GM18519 (cell line): ENCODE data around the gene PPP2R1B.

Experiments
- ATAC-seq: cut with Tn5 transposase; IDR thresholded peaks from one replicate; pipeline ENCODE4 v1.9.1; 2021; ENCODE audit warnings: mild to moderate bottlenecking, moderate library complexity; ENCODE audit not compliant: unreplicated experiment, low FRiP score

The PPP2R1B gene

GRCh38 chr11:111698852-111699559 lies 67.2 kb downstream of the PPP2R1B start:
- no peak for ATAC-seq

GRCh38 chr11:111697933-111698371 lies 68.2 kb downstream of the PPP2R1B start:
- peak; percentile 52 for ATAC-seq

- ATAC-seq = no peak
These were observed 69.6 kb downstream of the PPP2R1B start for GRCh38 chr11:111696556-111696955.

GRCh38 chr11:111694851-111695250 lies 71.3 kb downstream of the PPP2R1B start:
- no peak for ATAC-seq

- ATAC-seq = no peak
These were observed 72.8 kb downstream of the PPP2R1B start for GRCh38 chr11:111693224-111693937.

GRCh38 chr11:111691741-111692140 lies 74.4 kb downstream of the PPP2R1B start:
- no peak for ATAC-seq

GRCh38 chr11:111691176-111691575 lies 75.0 kb downstream of the PPP2R1B start:
- ATAC-seq = no peak

GRCh38 chr11:111688013-111688412 lies 78.2 kb downstream of the PPP2R1B start:
- no peak for ATAC-seq

GRCh38 chr11:111684251-111684650 lies 81.9 kb downstream of the PPP2R1B start:
- no peak for ATAC-seq

GRCh38 chr11:111683806-111684205 lies 82.4 kb downstream of the PPP2R1B start:
- no peak for ATAC-seq

- ATAC-seq = no peak
These were observed 85.6 kb downstream of the PPP2R1B start for GRCh38 chr11:111680486-111681175.
